K562 (cell line): ENCODE measurements around the gene HBQ1. TPM values are rescaled to one million over a fixed set of nuclear protein-coding genes. Genes with fewer than 3 reads are reported as not detected.
A peak's percentile ranks its signal among the peaks of the same experiment; 100 is the strongest.

Experiments
- ELF1 ChIP-seq: fragments of 200-800 bp; sonication (Bioruptor generic); IDR thresholded peaks from 2 replicates; pipeline ENCODE4 v1.6.1; 2016; ENCODE audit warnings: missing genetic modification characterization, missing compliant biosample characterization
- L3MBTL2 ChIP-seq: fragments of 450-650 bp; IDR thresholded peaks from 2 replicates; pipeline ENCODE4 v1.6.1; 2016; ENCODE audit warnings: mild to moderate bottlenecking, moderate library complexity
- MTA1 ChIP-seq: fragments of 450-650 bp; IDR thresholded peaks from 2 replicates; pipeline ENCODE4 v1.6.1; 2017; ENCODE audit warnings: borderline replicate concordance
- NCOA1 ChIP-seq: fragments of 450-650 bp; IDR thresholded peaks from 2 replicates; pipeline ENCODE4 v1.6.1; 2016; ENCODE audit warnings: low read depth
- NR2F6 ChIP-seq: fragments of 450-650 bp; formaldehyde crosslinking; IDR thresholded peaks from 2 replicates; pipeline ENCODE4 v1.4.0; 2020; ENCODE audit warnings: mild to moderate bottlenecking
- PTBP1 ChIP-seq: fragments of 200-400 bp; formaldehyde crosslinking; IDR thresholded peaks from 2 replicates; pipeline ENCODE4 v1.6.1; 2017; ENCODE audit warnings: low read depth, low read length
- RAD21 ChIP-seq, 2 experiments: fragments of 250-450 bp in 1 of 2; fragments of 450-650 bp in 1 of 2; sonication (Bioruptor Pico) in 1 of 2; formaldehyde crosslinking in 1 of 2; IDR thresholded peaks in 1 of 2; conservative IDR thresholded peaks in 1 of 2; 2 replicates each; pipeline versions ENCODE4 v1.4.0 to v1.8.0; 2020 to 2022; ENCODE audit warnings: mild to moderate bottlenecking in 2 of 2, moderate library complexity in 1 of 2
- REST ChIP-seq, 2 experiments: fragments of 450-650 bp; formaldehyde crosslinking in 1 of 2; IDR thresholded peaks; 2 replicates each; pipeline versions ENCODE4 v1.4.0 to v1.6.1; 2014 to 2020; ENCODE audit warnings: mild to moderate bottlenecking in 2 of 2, borderline replicate concordance in 1 of 2, low read depth in 1 of 2
- YBX1 ChIP-seq: fragments of 450-650 bp; IDR thresholded peaks from 2 replicates; pipeline ENCODE4 v1.7.1; 2016; ENCODE audit warnings: mild to moderate bottlenecking
- YY1 ChIP-seq, 3 experiments: IDR thresholded peaks; 2 replicates each; pipeline ENCODE4 v1.6.1; 2011; ENCODE audit warnings: low read length in 2 of 3, mild to moderate bottlenecking in 2 of 3, moderate library complexity in 2 of 3, borderline replicate concordance in 1 of 3, control low read depth in 1 of 3, low read depth in 1 of 3; ENCODE audit not compliant: insufficient read depth in 3 of 3, insufficient replicate concordance in 2 of 3, control insufficient read depth in 1 of 3, insufficient read length in 1 of 3; ENCODE audit errors: extremely low read depth in 1 of 3
- ZNF639 ChIP-seq, 2 experiments: fragments of 200-800 bp in 1 of 2; sonication (Bioruptor generic) in 1 of 2; sonication (generic) in 1 of 2; formaldehyde crosslinking in 1 of 2; IDR thresholded peaks in 1 of 2; conservative IDR thresholded peaks in 1 of 2; 2 replicates each; pipeline versions ENCODE4 v1.5.0 to v1.6.1; 2016 to 2020; ENCODE audit warnings: missing compliant biosample characterization in 1 of 2, missing genetic modification characterization in 1 of 2, missing genetic modification reagents in 1 of 2
- ZNF668 ChIP-seq: fragments of 250-450 bp; sonication (Bioruptor Pico); IDR thresholded peaks from 2 replicates; pipeline ENCODE4 v1.8.0; 2022; ENCODE audit warnings: mild to moderate bottlenecking, inconsistent platforms
- polyA plus RNA-seq, 8 experiments: library from polyadenylated mRNA; depleted of rRNA in 4 of 8; stranded (reverse) in 5 of 8; unstranded in 3 of 8; fragments of >200 nt; fragmentation: Nextera tagmentation in 2 of 8; fragmentation: Illumina TruSeq in 1 of 8; extraction: Ambion mirVana in 2 of 8; extraction: Trizol in 1 of 8; gene quantifications; 2 replicates each; pipeline versions ENCODE4 v1.2.1 to v1.2.3, GENCODE V29; 2011 to 2014; ENCODE audit warnings: inconsistent platforms in 1 of 8, missing spikeins in 1 of 8
- total RNA-seq, 7 experiments: library from RNA; depleted of rRNA in 6 of 7; stranded (reverse); fragments of >200 nt in 6 of 7; fragmentation: Illumina TruSeq in 2 of 7; extraction: Trizol in 2 of 7; gene quantifications; 2 replicates each; pipeline versions ENCODE4 v1.2.1 to v1.2.3, GENCODE V29; 2011 to 2021; ENCODE audit warnings: low replicate concordance in 1 of 7

The HBQ1 gene
- total and polyA plus RNA-seq, 9 of the 15 experiments (the other 6 are each of a cell fraction or from before 2014, with no cell fraction given): 2.3 to 190 (median 19.8) TPM

- TF ChIP-seq RAD21 (CRISPR knock-in tag; conservative IDR thresholded peaks at IDR 0.05 in 1 of 2, IDR thresholded peaks at IDR 0.05 in 1 of 2) (peak; percentile 16 to 47; a peak in 2 of 4 replicates), NR2F6 (no peak), REST (IDR thresholded peaks at IDR 0.05; ENCODE audit: borderline replicate concordance) (peak; percentile 27; the same call in 1 of the 2 replicates), REST (CRISPR knock-in tag; IDR thresholded peaks at IDR 0.05; ENCODE audit: low read depth) (no peak), MTA1 (no peak), NCOA1 (peak; percentile 41; the same call in 1 of the 2 replicates), PTBP1 (0 out of 2 replicates have a peak, but pooled peaks have one; percentile 34), YY1 (IDR thresholded peaks at IDR 0.05; ENCODE audit: borderline replicate concordance in 1 of 3, control insufficient read depth in 1 of 3, extremely low read depth in 1 of 3, insufficient read depth in 3 of 3, insufficient read length in 1 of 3, insufficient replicate concordance in 2 of 3, low read depth in 1 of 3, low read length in 2 of 3) (peak in 2 of 3 experiments; percentile 60 to 71), YBX1 (no peak), L3MBTL2 (0 out of 2 replicates have a peak, but pooled peaks have one; percentile 47), ELF1 (peak; percentile 26; the same call in 1 of the 2 replicates), ZNF668 (0 out of 2 replicates have a peak, but pooled peaks have one; percentile 26), ZNF639 (CRISPR knock-in tag; conservative IDR thresholded peaks at IDR 0.05 in 1 of 2, IDR thresholded peaks at IDR 0.05 in 1 of 2) (peak in 1 of 2 experiments; percentile 63; a peak in 1 of 4 replicates)
Measured at GRCh38 chr16:143047-143446, 37.2 kb upstream of the HBQ1 start (continued).
